GM21447 (cell line): Measurements from ENCODE around the gene NIPAL3.
"Not testable (repeated sequence)": the region's sequence is repeated elsewhere in the genome, so short reads cannot be mapped to it uniquely, and the experiment has no call there.

ENCODE experiments used
- ATAC-seq: cut with Tn5 transposase; IDR thresholded peaks from one replicate; pipeline ENCODE4 v1.9.1; 2021; ENCODE audit not compliant: unreplicated experiment

The NIPAL3 gene

DNA sequence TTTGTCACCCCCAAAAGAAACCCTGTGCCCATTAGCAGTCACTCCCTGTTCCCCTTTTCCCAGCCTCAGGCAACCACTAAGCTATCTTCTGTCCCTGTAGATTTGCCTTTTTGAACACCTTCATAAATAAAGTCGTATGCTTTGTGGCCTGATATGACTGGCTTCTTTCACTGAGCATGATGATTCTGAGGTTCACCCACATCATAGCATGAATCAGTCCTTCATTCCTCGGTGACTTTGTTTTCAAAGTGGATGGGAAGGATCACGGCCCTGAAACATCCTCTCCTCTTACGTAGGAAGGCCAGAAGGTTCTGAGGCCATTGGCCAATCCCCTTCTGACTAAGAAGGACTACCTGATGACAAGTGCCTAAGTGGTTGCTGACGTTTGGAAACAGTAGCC is 39.1 kb downstream of the NIPAL3 start:
- ATAC-seq: no peak

- ATAC-seq: no peak
Observed at GRCh38 chr1:24455272-24455671, 39.7 kb downstream of the NIPAL3 start.

GRCh38 chr1:24457866-24458265 is 42.3 kb downstream of the NIPAL3 start:
- no peak for ATAC-seq

GRCh38 chr1:24459551-24460266 is 44.1 kb downstream of the NIPAL3 start:
- ATAC-seq: no peak

- ATAC-seq: not testable (repeated sequence)
Observed at GRCh38 chr1:24462128-24462527, 46.5 kb downstream of the NIPAL3 start.

DNA sequence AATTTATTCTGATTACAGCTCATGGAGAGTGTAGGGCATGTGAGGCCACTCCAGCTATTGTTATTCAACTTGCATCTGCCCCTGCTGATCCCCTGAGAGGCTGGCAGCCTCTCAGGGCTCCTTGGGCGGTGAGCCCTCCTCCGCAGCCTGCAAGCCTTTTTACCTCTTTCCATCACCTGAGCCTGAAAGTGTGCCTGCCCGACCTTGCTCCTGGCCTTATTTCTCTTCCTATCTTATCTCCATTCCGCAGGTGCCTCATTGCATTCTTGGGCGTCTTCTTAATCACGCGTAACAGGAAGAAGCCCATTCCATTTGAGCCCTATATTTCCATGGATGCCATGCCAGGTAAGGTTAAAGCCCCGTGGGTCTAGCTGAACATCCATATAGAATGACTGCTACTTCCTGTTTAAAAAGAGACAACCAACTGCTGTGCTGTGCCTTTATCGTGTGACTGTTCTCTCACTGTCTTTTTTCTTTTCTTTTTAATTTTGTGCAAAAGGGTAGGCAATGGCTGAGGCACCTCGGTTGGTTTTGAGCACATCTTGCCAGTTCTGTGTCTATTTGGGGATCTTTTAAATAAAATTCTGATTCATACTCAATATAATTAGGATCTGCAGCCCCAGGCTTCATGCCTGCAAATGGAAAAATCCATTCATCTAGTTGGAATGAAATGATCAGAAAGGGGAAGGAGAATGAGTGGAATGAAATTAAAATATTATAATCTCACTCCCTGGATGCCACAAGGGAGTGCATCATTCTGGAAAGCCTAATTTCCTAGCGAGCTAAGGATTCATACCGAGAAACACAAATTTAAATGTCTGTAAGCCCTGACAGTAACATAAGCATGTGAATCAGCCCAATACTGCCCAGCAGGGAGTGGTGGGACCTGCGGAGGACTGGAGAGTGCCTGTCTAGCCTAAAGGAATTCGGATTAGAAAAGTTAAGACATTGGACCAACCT is 48.5 kb downstream of the NIPAL3 start:
- ATAC-seq: no peak

GRCh38 chr1:24465099-24465498 is 49.5 kb downstream of the NIPAL3 start:
- ATAC-seq: no peak

DNA sequence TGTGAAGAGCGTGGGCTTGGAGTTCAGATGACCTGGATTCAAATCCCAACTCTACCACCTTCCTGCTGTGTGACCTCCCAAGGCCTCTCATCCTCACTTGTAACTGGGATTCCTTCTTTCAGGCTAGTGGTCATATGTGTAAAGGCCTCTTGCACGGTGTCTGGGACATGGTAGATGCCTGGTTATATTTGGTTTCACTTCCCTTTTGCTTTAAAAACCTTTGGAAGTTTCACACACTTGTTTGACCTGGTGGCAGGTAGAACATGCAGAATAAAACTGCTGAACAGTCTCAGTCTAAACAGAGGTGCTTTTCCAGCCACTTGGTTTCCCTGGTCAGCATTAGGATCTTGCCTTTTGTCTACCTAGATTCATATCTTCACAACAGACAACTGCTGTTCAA is 50.0 kb downstream of the NIPAL3 start:
- no peak for ATAC-seq

GRCh38 chr1:24468685-24469316 is 53.2 kb downstream of the NIPAL3 start:
- no peak for ATAC-seq

DNA sequence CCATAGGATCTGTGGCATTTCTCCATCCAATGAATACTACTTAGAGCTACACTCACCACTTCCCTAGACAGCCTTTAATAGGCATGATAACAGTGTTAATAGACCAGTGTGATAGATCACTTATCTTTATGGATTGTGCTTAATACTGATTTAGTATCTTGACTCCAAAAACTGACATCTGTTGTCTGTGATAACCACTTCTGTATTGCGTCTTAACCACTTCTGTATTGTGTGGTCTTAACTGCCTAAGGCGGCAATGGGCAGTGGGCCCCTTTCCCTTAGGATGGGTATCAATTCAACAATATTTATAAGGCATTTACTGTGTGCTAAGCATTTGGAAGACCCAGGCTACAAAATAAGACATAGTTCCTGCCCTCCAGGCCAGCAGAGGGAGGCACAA is 55.0 kb downstream of the NIPAL3 start:
- no peak for ATAC-seq

GRCh38 chr1:24472527-24473251 is 57.1 kb downstream of the NIPAL3 start:
- no peak for ATAC-seq

GRCh38 chr1:24474193-24474592 is 58.6 kb downstream of the NIPAL3 start:
- no peak for ATAC-seq

DNA sequence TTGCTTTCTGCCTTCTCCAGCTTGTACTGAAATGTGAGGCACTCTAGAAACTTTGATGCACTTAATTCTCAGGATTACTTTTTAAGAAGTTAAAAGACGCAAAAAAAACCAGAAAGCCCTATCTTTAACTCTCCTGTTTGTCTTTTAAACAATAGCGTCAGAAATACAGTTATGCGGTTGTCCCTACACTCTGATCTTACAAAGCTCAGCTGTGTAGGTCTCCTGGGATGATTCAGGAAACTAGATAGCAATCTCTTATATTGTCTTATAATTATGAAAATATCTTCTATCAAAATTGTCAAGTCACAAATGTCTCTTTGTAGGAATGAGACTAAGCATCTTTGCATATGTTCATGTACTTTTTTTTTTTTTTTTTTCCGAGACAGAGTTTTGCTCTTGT is 60.1 kb downstream of the NIPAL3 start:
- ATAC-seq: no peak

- ATAC-seq: no peak
Observed at GRCh38 chr1:24476571-24476970, 61.0 kb downstream of the NIPAL3 start.

DNA sequence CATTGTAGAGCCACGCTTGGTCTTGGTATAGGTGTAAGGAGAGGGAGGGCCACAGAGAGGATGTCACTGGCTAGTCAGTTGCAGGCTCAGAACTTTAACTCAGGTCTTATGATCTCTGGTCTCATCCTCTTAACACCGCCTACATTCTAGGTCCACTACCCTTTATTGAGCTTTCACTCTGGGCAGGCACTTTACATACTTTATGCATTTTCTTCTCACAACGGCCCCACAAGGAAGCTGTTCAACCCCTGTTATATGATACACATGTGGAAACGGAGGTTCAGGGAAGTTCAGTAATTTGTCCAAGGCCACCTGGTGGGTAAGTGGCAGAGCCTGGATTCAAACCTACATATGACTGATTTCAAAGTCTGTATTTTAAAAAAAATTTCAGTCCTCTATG is 61.7 kb downstream of the NIPAL3 start:
- ATAC-seq: no peak

- peak; percentile 70 for ATAC-seq
Observed at GRCh38 chr1:24481101-24481500, 65.5 kb downstream of the NIPAL3 start.

GRCh38 chr1:24481843-24482610 is 66.4 kb downstream of the NIPAL3 start:
- no peak for ATAC-seq

DNA sequence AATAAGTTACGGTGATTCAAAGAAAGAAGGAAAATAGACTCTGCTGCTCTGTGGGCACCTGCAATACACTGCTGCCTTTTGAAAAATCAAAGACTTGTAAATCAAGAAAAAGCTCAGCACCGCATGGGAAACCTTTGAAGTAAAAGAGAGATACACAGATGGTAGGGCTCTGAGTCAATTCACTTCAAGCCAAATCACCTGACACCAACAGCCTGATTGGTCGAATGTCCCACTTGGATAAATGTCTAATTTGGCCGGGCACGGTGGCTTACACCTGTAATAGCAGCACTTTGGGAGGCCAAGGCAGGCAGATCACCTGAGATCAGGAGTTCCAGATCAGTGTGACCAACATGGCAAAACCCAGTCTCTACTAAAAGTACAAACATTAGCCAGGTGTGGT is 67.8 kb downstream of the NIPAL3 start:
- ATAC-seq: no peak

DNA sequence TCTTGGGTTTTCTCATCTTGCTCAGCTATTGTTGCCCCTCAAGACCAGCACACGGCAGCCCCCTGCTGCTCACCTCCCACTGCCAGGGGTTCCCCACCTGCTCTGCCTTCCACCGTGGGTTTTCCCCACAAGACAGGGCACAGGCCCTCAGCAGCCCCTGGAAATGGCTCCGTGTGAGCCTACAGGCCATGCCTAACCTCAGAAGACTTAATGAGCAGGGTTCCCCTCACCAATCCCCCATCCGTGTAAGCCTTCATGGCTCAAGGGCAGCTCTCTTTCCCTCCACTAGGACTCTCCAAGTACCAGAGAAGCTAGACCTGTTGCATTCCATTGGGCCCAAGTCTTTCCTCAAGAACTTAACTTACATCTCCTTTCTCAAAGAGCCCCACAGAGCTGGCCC is 68.6 kb downstream of the NIPAL3 start:
- no peak for ATAC-seq

DNA sequence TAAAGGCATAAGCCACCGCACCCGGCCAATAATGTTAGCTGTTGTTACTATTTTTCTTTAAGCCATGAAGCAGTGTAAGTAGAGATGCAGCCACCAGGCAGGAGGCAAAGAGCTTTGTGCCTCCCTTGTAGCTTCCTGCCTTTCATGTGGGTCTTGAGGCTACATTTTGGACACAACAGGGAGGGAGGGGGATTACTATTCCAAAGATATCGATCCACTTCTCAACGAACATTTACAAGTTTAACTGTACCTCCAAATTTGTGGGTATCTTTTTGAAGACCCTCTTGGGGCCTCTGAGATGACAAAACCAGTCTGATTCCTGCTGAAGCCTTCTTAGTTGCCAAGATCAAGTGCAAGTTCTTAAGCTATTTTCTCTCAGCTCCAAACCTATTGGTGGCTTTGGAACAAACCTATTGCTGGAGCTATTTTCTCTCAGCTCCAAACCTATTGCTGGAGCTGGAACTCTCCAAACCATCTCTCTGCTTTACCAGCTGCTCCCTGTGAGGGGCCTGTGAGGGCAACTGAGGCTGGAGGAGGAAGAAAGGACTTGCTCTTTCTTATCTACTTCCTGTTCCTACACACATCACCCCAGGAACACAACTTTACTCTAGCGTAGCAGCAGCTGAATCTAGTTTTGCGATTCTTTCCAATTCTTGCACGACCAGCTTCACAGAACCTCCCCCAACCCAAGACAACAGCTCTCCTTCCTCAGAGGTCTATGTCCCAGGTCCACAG is 70.9 kb downstream of the NIPAL3 start:
- ATAC-seq: no peak
